ENCODE measurements around the gene GLI3.
A peak's percentile ranks its signal among the peaks of the same experiment; 100 is the strongest.
"Not testable (repeated sequence)": the region's sequence is repeated elsewhere in the genome, so short reads cannot be mapped to it uniquely, and the experiment has no call there.

The GLI3 gene

DNA sequence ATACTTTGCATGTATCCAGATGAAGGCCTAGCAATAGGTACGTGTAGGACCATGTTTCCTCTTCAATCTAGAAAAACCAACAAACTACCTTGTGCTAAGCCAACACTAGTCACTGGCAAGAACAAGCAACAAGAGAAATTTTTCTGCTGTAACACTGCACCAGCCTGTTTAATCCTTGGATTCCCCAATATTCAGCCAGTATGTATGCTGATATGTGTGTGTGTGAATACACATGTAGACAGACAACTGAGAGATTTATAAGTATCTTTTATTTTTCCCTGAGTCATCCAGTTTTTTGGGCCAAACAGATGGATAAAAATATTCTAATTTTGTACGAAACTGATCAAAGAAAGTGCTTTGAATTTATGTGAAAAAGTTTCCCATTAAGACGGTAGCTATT lies 26.2 kb downstream of the GLI3 start:
- Mint-ChIP-seq H3K4me1 (peaks cover 52% of the 10 kb centered on the region), H3K36me3 (ENCODE audit: low read depth) (peaks cover 74% of the 10 kb centered on the region), H3K27me3 (ENCODE audit: low read depth, poor library complexity) (no peaks in the 10 kb centered on the region), H3K4me3 (no peak overlapping the region), H3K27ac (peak overlapping the region; percentile 48), H3K9me3 (peaks cover 4% of the 10 kb centered on the region)
- no peak for DNase-seq
- TF ChIP-seq, protein P1, sequence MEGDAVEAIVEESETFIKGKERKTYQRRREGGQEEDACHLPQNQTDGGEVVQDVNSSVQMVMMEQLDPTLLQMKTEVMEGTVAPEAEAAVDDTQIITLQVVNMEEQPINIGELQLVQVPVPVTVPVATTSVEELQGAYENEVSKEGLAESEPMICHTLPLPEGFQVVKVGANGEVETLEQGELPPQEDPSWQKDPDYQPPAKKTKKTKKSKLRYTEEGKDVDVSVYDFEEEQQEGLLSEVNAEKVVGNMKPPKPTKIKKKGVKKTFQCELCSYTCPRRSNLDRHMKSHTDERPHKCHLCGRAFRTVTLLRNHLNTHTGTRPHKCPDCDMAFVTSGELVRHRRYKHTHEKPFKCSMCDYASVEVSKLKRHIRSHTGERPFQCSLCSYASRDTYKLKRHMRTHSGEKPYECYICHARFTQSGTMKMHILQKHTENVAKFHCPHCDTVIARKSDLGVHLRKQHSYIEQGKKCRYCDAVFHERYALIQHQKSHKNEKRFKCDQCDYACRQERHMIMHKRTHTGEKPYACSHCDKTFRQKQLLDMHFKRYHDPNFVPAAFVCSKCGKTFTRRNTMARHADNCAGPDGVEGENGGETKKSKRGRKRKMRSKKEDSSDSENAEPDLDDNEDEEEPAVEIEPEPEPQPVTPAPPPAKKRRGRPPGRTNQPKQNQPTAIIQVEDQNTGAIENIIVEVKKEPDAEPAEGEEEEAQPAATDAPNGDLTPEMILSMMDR (IDR thresholded peaks at IDR 0.05), result no peak

DNA sequence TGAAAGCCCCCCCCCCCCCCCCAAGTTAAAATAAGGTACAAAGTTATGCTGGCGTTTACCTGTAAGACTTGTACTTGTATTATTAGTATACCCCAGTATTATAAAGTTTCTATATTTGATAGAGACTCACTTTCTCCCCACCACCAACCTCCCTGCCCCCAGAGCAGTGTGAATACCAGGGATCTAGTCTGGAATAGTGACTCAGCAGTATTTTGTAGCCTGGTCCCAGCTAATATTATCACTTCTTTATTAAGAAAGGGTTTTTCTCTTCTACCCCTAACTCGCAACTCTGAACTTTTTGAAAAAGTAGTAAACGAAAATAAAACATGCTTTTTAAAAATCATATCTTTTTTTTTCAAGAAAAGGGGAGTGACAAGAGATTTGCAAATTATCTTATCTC lies 26.7 kb downstream of the GLI3 start:
- no peak overlapping the region for H3K27ac Mint-ChIP-seq
- H3K4me1 Mint-ChIP-seq, result peaks cover 49% of the 10 kb centered on the region
- DNase-seq, result no peak
- TF ChIP-seq, protein P1 (IDR thresholded peaks at IDR 0.05), result no peak
- peaks cover 5% of the 10 kb centered on the region for H3K9me3 Mint-ChIP-seq
- no peaks in the 10 kb centered on the region for H3K27me3 Mint-ChIP-seq (ENCODE audit: low read depth, poor library complexity)
- no peak overlapping the region for H3K4me3 Mint-ChIP-seq
- peaks cover 78% of the 10 kb centered on the region for H3K36me3 Mint-ChIP-seq (ENCODE audit: low read depth)

DNA sequence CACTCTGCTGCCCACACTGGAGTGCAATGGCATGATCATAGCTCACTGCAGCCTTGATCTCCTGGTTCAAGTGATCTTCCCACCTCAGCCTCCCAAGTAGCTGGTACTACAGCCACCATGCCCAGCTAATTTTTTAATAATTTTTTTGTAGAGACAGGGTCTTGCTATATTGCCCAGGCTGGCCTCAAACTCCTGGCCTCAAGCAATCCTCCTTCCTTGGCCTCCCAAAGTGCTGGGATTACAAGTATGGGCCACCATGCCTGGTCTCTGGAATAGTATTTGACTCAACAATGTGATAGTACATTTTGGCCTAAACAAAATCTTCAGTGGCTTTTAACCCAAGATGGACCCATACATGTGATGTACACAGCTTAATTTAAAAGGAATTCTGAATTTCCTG lies 27.9 kb downstream of the GLI3 start:
- peaks cover 40% of the 10 kb centered on the region for H3K4me1 Mint-ChIP-seq
- H3K27me3 Mint-ChIP-seq (ENCODE audit: low read depth, poor library complexity); DNase-seq; H3K4me3 Mint-ChIP-seq; H3K27ac Mint-ChIP-seq: not testable (repeated sequence)
- peaks cover 88% of the 10 kb centered on the region for H3K36me3 Mint-ChIP-seq (ENCODE audit: low read depth)
- peaks cover 16% of the 10 kb centered on the region for H3K9me3 Mint-ChIP-seq

DNA sequence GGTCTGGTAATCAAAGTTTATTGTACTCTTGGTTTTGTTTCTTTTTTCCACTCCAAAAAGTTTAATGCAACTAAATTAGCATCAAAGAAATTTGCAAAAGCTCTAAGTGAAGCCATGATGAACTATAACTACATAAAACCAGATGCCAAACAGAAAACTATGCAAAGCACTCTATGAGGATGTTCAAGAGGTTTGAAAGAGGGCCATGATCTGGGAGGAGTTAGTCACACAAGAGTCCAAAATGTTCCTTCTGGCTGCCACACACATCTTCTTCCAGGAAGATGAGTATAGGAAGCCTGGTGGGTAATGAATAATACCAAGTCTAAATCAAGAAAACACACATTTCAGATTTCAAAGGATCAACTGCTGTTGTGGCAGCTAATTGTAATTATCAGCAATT lies 28.4 kb downstream of the GLI3 start:
- TF ChIP-seq, protein P1 (IDR thresholded peaks at IDR 0.05), result no peak
- H3K9me3 Mint-ChIP-seq, result peaks cover 18% of the 10 kb centered on the region
- no peaks in the 10 kb centered on the region for H3K27me3 Mint-ChIP-seq (ENCODE audit: low read depth, poor library complexity)
- peaks cover 35% of the 10 kb centered on the region for H3K4me1 Mint-ChIP-seq
- no peak overlapping the region for H3K27ac Mint-ChIP-seq
- DNase-seq, result no peak
- peaks cover 91% of the 10 kb centered on the region for H3K36me3 Mint-ChIP-seq (ENCODE audit: low read depth)
- H3K4me3 Mint-ChIP-seq, result no peak overlapping the region

DNA sequence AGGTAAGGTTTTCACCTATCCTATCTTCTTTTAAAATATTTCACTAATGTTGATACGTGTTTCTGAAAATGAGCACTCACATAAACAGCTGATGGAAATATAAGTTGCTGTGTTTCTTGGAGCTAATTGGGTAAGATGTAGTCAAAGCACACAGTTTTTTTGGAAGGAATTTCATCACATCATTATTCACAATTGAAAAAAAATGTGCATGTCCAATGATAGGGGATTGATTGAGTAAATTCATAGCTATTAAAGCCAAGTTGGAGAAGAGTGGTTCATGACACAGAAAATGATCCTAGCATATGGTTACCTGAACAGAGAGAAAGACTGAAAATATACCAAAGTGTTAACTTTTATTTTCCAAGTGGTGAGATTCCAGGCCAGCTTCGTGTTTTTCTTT lies 29.6 kb downstream of the GLI3 start:
- Mint-ChIP-seq H3K4me1 (peaks cover 24% of the 10 kb centered on the region), H3K36me3 (ENCODE audit: low read depth) (peaks cover 92% of the 10 kb centered on the region), H3K27ac (no peak overlapping the region), H3K27me3 (ENCODE audit: low read depth, poor library complexity) (no peaks in the 10 kb centered on the region), H3K4me3 (no peak overlapping the region), H3K9me3 (peaks cover 18% of the 10 kb centered on the region)
- TF ChIP-seq, protein P1 (IDR thresholded peaks at IDR 0.05), result no peak
- DNase-seq, result no peak

DNA sequence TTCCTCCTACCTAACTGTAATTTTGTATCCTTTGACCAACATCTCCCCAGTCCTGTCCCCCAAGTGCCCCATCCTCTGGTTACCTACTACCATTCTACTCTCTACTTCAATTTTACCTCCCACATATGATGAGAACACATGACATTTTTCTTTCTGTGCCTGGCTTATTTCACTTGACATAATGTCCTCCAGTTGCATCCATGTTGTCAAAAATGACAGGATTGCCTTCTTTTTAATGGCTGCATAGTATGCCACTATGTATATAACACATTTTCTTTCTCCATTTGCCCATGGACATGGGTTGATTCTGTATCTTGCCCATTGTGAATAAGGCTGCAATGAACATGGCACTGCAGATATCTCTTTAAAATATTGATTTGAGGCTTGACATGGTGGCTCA lies 33.7 kb downstream of the GLI3 start:
- no peaks in the 10 kb centered on the region for H3K27me3 Mint-ChIP-seq (ENCODE audit: low read depth, poor library complexity)
- peaks cover 44% of the 10 kb centered on the region for H3K4me1 Mint-ChIP-seq

More for the DNA sequence above, 33.7 kb downstream of the GLI3 start:
- DNase-seq, result no peak
- Mint-ChIP-seq H3K27ac (no peak overlapping the region), H3K36me3 (ENCODE audit: low read depth) (peaks cover 63% of the 10 kb centered on the region), H3K9me3 (peaks cover 18% of the 10 kb centered on the region), H3K4me3 (no peak overlapping the region)
- TF ChIP-seq, protein P1 (IDR thresholded peaks at IDR 0.05), result no peak
